ENCODE measurements around the gene BUD31. TPM values are rescaled to one million over a fixed set of nuclear protein-coding genes. Genes with fewer than 3 reads are reported as not detected.

The BUD31 gene
- total RNA-seq, 1 experiment from 2014 or later: 199 TPM

DNA sequence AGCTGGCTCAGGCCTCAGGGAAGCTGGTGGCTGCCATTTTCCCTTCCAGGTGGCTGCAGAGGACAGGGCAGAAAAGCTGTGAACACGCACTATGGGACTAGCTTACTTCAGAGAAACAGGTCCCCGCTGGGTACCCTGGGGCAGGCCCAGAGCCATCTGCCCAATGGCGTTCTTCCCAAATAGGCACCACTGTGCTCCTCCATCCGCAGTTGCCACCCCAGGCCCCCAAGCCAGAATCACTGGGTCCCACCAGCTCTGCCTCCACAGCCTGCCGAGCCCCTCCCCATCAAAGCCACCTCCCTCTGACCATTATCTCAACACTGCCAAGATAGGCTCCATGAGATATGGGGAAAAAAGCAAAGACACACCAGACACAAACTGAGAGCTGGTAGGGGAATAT is 11.4 kb downstream of the BUD31 start:
- no peak overlapping the region for H3K4me3 ChIP-seq (ENCODE audit: low read depth, low read length)
- no peaks in the 10 kb centered on the region for H3K4me1 ChIP-seq
- intact Hi-C loops (cut with micrococcal nuclease; ENCODE audit: unreplicated experiment): no loop called here
- no peaks in the 10 kb centered on the region for H3K27me3 ChIP-seq (replicated peaks; ENCODE audit: control insufficient read depth, insufficient read depth, low read length)
- no peak overlapping the region for H3K4me3 Mint-ChIP-seq (ENCODE audit: unreplicated experiment)
- DNase-seq: no peak
- H3K9me3 Mint-ChIP-seq (ENCODE audit: unreplicated experiment): no peaks in the 10 kb centered on the region
- ChIA-PET CTCF (interaction anchor here (0.8 to 1.1 kb wide), 2 partner anchors 8 to 12 kb away, joined by 3 read pairs; partner anchors contain the start of genes BUD31 and PDAP1), POLR2A (interaction anchor here (0.6 to 2.0 kb wide), 2 partner anchors 11 to 36 kb away, joined by 3 to 13 read pairs; partner anchors contain the start of genes BUD31 and PDAP1)
- H3K9me3 ChIP-seq: no peaks in the 10 kb centered on the region
- H3K4me1 Mint-ChIP-seq (ENCODE audit: low read depth, unreplicated experiment): peaks cover 9% of the 10 kb centered on the region
- H3K36me3 Mint-ChIP-seq (ENCODE audit: insufficient read depth, unreplicated experiment): peaks cover 100% of the 10 kb centered on the region
- peaks cover 18% of the 10 kb centered on the region for H3K36me3 ChIP-seq (ENCODE audit: control insufficient read depth, insufficient read depth, low read length)
- H3K27me3 Mint-ChIP-seq (ENCODE audit: insufficient read depth, unreplicated experiment): no peaks in the 10 kb centered on the region
- H3K27ac Mint-ChIP-seq (ENCODE audit: unreplicated experiment): peak overlapping the region; percentile 64
- TF ChIP-seq, protein P1, sequence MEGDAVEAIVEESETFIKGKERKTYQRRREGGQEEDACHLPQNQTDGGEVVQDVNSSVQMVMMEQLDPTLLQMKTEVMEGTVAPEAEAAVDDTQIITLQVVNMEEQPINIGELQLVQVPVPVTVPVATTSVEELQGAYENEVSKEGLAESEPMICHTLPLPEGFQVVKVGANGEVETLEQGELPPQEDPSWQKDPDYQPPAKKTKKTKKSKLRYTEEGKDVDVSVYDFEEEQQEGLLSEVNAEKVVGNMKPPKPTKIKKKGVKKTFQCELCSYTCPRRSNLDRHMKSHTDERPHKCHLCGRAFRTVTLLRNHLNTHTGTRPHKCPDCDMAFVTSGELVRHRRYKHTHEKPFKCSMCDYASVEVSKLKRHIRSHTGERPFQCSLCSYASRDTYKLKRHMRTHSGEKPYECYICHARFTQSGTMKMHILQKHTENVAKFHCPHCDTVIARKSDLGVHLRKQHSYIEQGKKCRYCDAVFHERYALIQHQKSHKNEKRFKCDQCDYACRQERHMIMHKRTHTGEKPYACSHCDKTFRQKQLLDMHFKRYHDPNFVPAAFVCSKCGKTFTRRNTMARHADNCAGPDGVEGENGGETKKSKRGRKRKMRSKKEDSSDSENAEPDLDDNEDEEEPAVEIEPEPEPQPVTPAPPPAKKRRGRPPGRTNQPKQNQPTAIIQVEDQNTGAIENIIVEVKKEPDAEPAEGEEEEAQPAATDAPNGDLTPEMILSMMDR (IDR thresholded peaks at IDR 0.05; ENCODE audit: insufficient read depth in 1 of 2, low read depth in 1 of 2, low read length in 1 of 2, severe bottlenecking in 1 of 2, unreplicated experiment in 1 of 2): no peak
- BruUV-seq (replicated peaks): no TSS peak

DNA sequence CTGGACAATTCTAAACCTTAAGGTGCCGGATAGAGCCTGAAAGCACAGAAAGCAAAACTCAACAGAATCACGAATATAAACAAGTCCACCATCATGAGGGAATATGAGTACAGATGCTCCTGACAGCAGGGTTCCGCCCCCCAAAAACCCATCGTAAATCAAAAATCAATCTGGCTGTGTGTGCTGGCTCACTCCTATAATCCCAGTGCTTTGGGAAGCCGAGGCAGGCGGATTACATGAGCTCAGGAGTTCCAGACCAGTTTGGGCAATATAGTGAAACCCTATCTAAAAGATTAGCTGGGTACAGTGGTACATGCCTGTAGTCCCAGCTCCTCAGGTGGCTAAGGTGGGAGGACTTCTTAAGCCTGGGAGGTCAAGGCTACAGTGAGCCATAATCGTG is 12.2 kb downstream of the BUD31 start:
- Mint-ChIP-seq H3K9me3 (ENCODE audit: unreplicated experiment) (no peaks in the 10 kb centered on the region), H3K27me3 (ENCODE audit: insufficient read depth, unreplicated experiment) (no peaks in the 10 kb centered on the region), H3K27ac (ENCODE audit: unreplicated experiment) (no peak overlapping the region), H3K4me3 (ENCODE audit: unreplicated experiment) (no peak overlapping the region), H3K36me3 (ENCODE audit: insufficient read depth, unreplicated experiment) (peaks cover 100% of the 10 kb centered on the region), H3K4me1 (ENCODE audit: low read depth, unreplicated experiment) (peaks cover 9% of the 10 kb centered on the region)
- intact Hi-C loops (cut with micrococcal nuclease; ENCODE audit: unreplicated experiment): no loop called here
- DNase-seq: no peak
- ChIA-PET POLR2A (no interaction called here), CTCF (interaction anchor here (1.1 kb wide), 1 partner anchor 13 kb away, joined by 3 read pairs; the partner anchor contains the start of genes BUD31 and PDAP1)
- TF ChIP-seq, protein P1 (IDR thresholded peaks at IDR 0.05; ENCODE audit: insufficient read depth in 1 of 2, low read depth in 1 of 2, low read length in 1 of 2, severe bottlenecking in 1 of 2, unreplicated experiment in 1 of 2): no peak
- peaks cover 18% of the 10 kb centered on the region for H3K36me3 ChIP-seq (ENCODE audit: control insufficient read depth, insufficient read depth, low read length)
- no TSS peak for BruUV-seq (replicated peaks)
- H3K9me3 ChIP-seq: no peaks in the 10 kb centered on the region
- H3K4me3 ChIP-seq (ENCODE audit: low read depth, low read length): no peak overlapping the region
- H3K27me3 ChIP-seq (replicated peaks; ENCODE audit: control insufficient read depth, insufficient read depth, low read length): no peaks in the 10 kb centered on the region
- 0 out of 2 replicates have a peak, but pooled peaks cover 5% of the 10 kb centered on the region for H3K4me1 ChIP-seq

DNA sequence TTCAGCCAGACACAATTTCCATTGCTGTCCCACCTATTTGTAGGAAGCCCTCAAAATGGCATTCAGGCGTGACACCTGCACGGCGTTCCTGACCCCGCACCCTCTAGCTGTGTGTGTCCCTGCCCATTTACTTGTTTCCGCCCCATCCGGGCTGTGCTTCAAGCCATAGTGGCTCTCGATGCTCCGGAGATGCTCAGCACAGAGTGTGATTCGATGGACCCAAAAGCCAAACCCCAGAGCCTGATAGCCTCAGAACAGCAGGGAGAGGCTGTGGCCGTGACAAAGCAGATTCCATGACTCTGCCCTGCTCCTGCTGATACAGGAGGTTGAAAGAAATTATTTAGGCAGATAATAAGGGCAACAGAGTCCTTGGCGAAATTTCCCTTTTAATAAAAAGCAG is 13.4 kb downstream of the BUD31 start:
- Mint-ChIP-seq H3K4me1 (ENCODE audit: low read depth, unreplicated experiment) (peaks cover 9% of the 10 kb centered on the region), H3K27me3 (ENCODE audit: insufficient read depth, unreplicated experiment) (no peaks in the 10 kb centered on the region), H3K27ac (ENCODE audit: unreplicated experiment) (no peak overlapping the region), H3K9me3 (ENCODE audit: unreplicated experiment) (no peaks in the 10 kb centered on the region), H3K36me3 (ENCODE audit: insufficient read depth, unreplicated experiment) (peaks cover 95% of the 10 kb centered on the region), H3K4me3 (ENCODE audit: unreplicated experiment) (no peak overlapping the region)
- POLR2A ChIA-PET: no interaction called here
- no TSS peak for BruUV-seq (replicated peaks)
- Histone ChIP-seq H3K36me3 (ENCODE audit: control insufficient read depth, insufficient read depth, low read length) (peaks cover 16% of the 10 kb centered on the region), H3K27me3 (replicated peaks; ENCODE audit: control insufficient read depth, insufficient read depth, low read length) (no peaks in the 10 kb centered on the region), H3K4me3 (ENCODE audit: low read depth, low read length) (no peak overlapping the region), H3K9me3 (no peaks in the 10 kb centered on the region), H3K4me1 (0 out of 2 replicates have a peak, but pooled peaks cover 5% of the 10 kb centered on the region)
- no peak for DNase-seq
- CTCF ChIA-PET: interaction anchor here (0.6 kb wide), 1 partner anchor 147 kb away, joined by 4 read pairs; no protein-coding TSS in a partner anchor
- TF ChIP-seq, protein P1 (IDR thresholded peaks at IDR 0.05; ENCODE audit: insufficient read depth in 1 of 2, low read depth in 1 of 2, low read length in 1 of 2, severe bottlenecking in 1 of 2, unreplicated experiment in 1 of 2): no peak
- intact Hi-C loops (cut with micrococcal nuclease; ENCODE audit: unreplicated experiment): no loop called here
